Measurements from ENCODE around the gene OTP.
"Not testable (repeated sequence)": the region's sequence is repeated elsewhere in the genome, so short reads cannot be mapped to it uniquely, and the experiment has no call there.

Gene OTP

GRCh38 chr5:77599679-77600078, 38.8 kb downstream of the OTP start:
- no peak for DNase-seq

- DNase-seq: no peak
These were observed 48.2 kb downstream of the OTP start for GRCh38 chr5:77590347-77590746.

- no peak for DNase-seq
These were observed 50.3 kb downstream of the OTP start for GRCh38 chr5:77588175-77588574.

- DNase-seq: no peak
These were observed 52.4 kb downstream of the OTP start for GRCh38 chr5:77586101-77586500.

- DNase-seq: not testable (repeated sequence)
These were observed 56.4 kb downstream of the OTP start for GRCh38 chr5:77582143-77582542.

All from NCI-H2227 treated with DMSO at 0.1 percent for 48 hours (cell line).